Adrenal gland (tissue), 12 donors: ENCODE data around the gene PCSK4. TPM values are rescaled to one million over a fixed set of nuclear protein-coding genes. Genes with fewer than 3 reads are reported as not detected.

Experiments
- DNase-seq, 7 donors: peaks; one replicate each; pipeline ENCODE4 v3.0.0-alpha.2; 2019 to 2020
- H3K27ac ChIP-seq, 5 donors: fragments of 200-600 bp; sonication (generic) in 4 of 5; 1 replicate in 3 of 5; 2 replicates in 2 of 5; pipeline versions ENCODE4 v1.5.1 to v1.8.0; 2016 to 2020; ENCODE audit warnings: mild to moderate bottlenecking in 1 of 5
- H3K27me3 ChIP-seq: fragments of 200-600 bp; 2 replicates; pipeline ENCODE4 v1.8.0; 2021
- H3K36me3 ChIP-seq, 2 donors: fragments of 200-600 bp; replicated peaks in 1 of 2; 1 replicate in 1 of 2; 2 replicates in 1 of 2; pipeline versions ENCODE4 v1.5.1 to v1.8.0; 2018 to 2022
- H3K4me1 ChIP-seq, 2 donors: fragments of 200-600 bp; replicated peaks in 1 of 2; 1 replicate in 1 of 2; 2 replicates in 1 of 2; pipeline versions ENCODE4 v1.5.1 to v1.8.0; 2018 to 2021
- H3K4me3 ChIP-seq, 4 donors: fragments of 200-600 bp; sonication (generic) in 3 of 4; one replicate each; pipeline ENCODE4 v1.5.1; 2016 to 2018
- H3K9me3 ChIP-seq, 3 donors: fragments of 200-600 bp; sonication (generic) in 1 of 3; replicated peaks in 1 of 3; 1 replicate in 2 of 3; 2 replicates in 1 of 3; pipeline versions ENCODE4 v1.5.1 to v1.8.0; 2016 to 2021
- POLR2A ChIP-seq, 2 donors: fragments of 450-650 bp; IDR thresholded peaks; one replicate each; pipeline ENCODE4 v1.6.1; 2017; ENCODE audit warnings: antibody characterized with exemption in 2 of 2, mild to moderate bottlenecking in 2 of 2, moderate library complexity in 1 of 2
- WGBS, 4 donors: extraction: QIAGEN DNeasy Blood & Tissue Kit in 2 of 4; methylation state at CpG; one replicate each; pipeline versions ENCODE4 v1.1.5 to v1.1.7; 2013 to 2017; 5-methylcytosine and 5-hydroxymethylcytosine counted together
- intact Hi-C, 2 donors: fragments of 100-400 bp; cut with DNase I; formaldehyde crosslinking; loops; one replicate each; pipeline versions ENCODE4 v1.14.1 to v1.15.0; 2022 to 2023
- polyA plus RNA-seq, 3 donors: library from polyadenylated mRNA; stranded (reverse); fragments of 200-250 nt in 2 of 3; fragments of 350-450 nt in 1 of 3; fragmentation: Illumina TruSeq in 1 of 3; extraction: RNeasy Lipid Tissue Mini Kit (QIAGEN cat#74804) in 1 of 3; gene quantifications; one replicate each; pipeline ENCODE4 v1.2.3, GENCODE V29; 2013 to 2014
- total RNA-seq, 9 donors: library from RNA; depleted of rRNA in 4 of 9; stranded (reverse); fragments of >200 nt in 4 of 9; fragments of 120-200 nt in 1 of 9; fragmentation: NEBNext Ultra II Directional in 1 of 9; extraction: Animal tissue kit (Norgen Biotek cat#: 25700) in 1 of 9; gene quantifications; one replicate each; pipeline versions ENCODE4 v1.1.0 to v1.2.4, GENCODE V29; 2013 to 2023
- TF ChIP-seq, protein P1 (sequence below), 6 experiments: fragments of 450-650 bp in 4 of 6; fragments of 200-600 bp in 2 of 6; sonication (generic) in 1 of 6; IDR thresholded peaks; 1 replicate in 5 of 6; 2 replicates in 1 of 6; pipeline versions ENCODE4 v1.5.1 to v1.8.0; 2016 to 2021; ENCODE audit warnings: antibody characterized with exemption in 6 of 6, mild to moderate bottlenecking in 2 of 6, moderate library complexity in 1 of 6
- donor health status: healthy with polysubstance abuse.
- donor health status: Bipolar disorder and iron deficiency.
- donor health status: DM: yes; HTN: yes; CAD: no.
- donor health status: DM: no; HTN: no; CAD: no.
- donor health status: DM: no; HTN: no; CAD: no.
- donor health status: DM: yes; HTN: yes; CAD: no.

The PCSK4 gene
- total and polyA plus RNA-seq, 12 donors = 1.2 to 29.7 (median 4.8) TPM

DNA sequence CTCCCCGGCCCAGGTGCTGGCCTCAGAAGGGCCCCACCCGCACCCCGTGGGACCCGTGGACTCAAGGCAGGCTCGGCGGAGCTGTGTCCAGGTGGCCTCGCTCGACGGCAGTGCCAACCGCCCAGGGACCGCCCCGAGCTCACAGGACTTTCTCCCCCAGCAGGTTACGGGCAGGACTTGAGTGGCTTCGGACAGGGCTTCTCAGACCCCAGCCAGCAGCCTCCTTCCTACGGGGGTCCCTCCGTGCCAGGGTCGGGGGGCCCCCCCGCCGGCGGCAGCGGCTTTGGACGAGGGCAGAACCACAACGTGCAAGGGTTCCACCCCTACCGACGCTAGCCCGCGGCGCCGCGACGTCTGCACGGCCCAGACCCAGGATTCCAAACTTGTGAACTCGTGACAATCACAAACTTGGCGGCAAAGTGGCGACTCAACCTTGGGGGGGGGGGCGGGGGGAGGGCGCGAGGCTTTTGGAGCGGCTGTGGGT is 55.5 kb downstream of the PCSK4 start:
- TF ChIP-seq, protein P1, sequence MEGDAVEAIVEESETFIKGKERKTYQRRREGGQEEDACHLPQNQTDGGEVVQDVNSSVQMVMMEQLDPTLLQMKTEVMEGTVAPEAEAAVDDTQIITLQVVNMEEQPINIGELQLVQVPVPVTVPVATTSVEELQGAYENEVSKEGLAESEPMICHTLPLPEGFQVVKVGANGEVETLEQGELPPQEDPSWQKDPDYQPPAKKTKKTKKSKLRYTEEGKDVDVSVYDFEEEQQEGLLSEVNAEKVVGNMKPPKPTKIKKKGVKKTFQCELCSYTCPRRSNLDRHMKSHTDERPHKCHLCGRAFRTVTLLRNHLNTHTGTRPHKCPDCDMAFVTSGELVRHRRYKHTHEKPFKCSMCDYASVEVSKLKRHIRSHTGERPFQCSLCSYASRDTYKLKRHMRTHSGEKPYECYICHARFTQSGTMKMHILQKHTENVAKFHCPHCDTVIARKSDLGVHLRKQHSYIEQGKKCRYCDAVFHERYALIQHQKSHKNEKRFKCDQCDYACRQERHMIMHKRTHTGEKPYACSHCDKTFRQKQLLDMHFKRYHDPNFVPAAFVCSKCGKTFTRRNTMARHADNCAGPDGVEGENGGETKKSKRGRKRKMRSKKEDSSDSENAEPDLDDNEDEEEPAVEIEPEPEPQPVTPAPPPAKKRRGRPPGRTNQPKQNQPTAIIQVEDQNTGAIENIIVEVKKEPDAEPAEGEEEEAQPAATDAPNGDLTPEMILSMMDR (IDR thresholded peaks at IDR 0.05) = no peak
- TF ChIP-seq POLR2A (IDR thresholded peaks at IDR 0.05) = no peak
- no peaks in the 10 kb centered on the region for H3K9me3 ChIP-seq
- no peak overlapping the region for H3K4me3 ChIP-seq
- peaks cover 0 to 62% of the 10 kb centered on the region in 2 donors for H3K36me3 ChIP-seq
- peaks cover 7 to 10% of the 10 kb centered on the region in 2 donors for H3K4me1 ChIP-seq
- H3K27ac ChIP-seq = no peak overlapping the region
- no peaks in the 10 kb centered on the region for H3K27me3 ChIP-seq
- DNase-seq = no peak
- intact Hi-C loops = loop anchor here in 1 of 2 donors (10.0 kb wide), 1 partner anchor 160 kb away; the partner anchor contains the start of gene FAM174C
- WGBS, 4 donors = 75 to 86% (median 81%) methylated on average over 14 to 39 of the region's 39 CpGs

DNA sequence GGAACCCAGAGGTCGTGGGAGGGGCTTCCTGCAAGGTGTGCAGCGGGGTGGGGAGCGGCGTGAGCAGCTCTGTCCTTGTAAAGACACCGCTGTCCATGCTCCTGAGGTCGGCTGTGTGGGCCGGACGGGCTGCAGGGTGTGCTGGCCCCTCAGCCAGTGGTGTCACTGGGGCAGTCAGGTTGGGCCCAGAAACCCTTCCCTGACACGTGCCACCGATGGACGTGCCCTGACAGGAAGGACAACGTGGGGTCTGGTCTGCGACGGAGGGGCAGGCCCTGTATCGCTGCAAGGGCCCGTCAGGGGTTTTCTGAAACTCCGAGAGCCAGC is 56.1 kb downstream of the PCSK4 start:
- peaks cover 4 to 10% of the 10 kb centered on the region in 2 donors for H3K4me1 ChIP-seq
- H3K9me3 ChIP-seq = no peaks in the 10 kb centered on the region
- no peaks in the 10 kb centered on the region for H3K27me3 ChIP-seq
- peaks cover 0 to 65% of the 10 kb centered on the region in 2 donors for H3K36me3 ChIP-seq
- H3K4me3 ChIP-seq = no peak overlapping the region
- H3K27ac ChIP-seq = no peak overlapping the region
- TF ChIP-seq, protein P1 (IDR thresholded peaks at IDR 0.05) = no peak
- TF ChIP-seq POLR2A (IDR thresholded peaks at IDR 0.05) = no peak
- intact Hi-C loops = loop anchor here in 1 of 2 donors (10.0 kb wide), 1 partner anchor 159 kb away; the partner anchor contains the start of gene FAM174C
- 90 to 96% (median 93%) methylated on average over 5 to 17 of the region's 17 CpGs for WGBS, 4 donors
- DNase-seq = no peak

DNA sequence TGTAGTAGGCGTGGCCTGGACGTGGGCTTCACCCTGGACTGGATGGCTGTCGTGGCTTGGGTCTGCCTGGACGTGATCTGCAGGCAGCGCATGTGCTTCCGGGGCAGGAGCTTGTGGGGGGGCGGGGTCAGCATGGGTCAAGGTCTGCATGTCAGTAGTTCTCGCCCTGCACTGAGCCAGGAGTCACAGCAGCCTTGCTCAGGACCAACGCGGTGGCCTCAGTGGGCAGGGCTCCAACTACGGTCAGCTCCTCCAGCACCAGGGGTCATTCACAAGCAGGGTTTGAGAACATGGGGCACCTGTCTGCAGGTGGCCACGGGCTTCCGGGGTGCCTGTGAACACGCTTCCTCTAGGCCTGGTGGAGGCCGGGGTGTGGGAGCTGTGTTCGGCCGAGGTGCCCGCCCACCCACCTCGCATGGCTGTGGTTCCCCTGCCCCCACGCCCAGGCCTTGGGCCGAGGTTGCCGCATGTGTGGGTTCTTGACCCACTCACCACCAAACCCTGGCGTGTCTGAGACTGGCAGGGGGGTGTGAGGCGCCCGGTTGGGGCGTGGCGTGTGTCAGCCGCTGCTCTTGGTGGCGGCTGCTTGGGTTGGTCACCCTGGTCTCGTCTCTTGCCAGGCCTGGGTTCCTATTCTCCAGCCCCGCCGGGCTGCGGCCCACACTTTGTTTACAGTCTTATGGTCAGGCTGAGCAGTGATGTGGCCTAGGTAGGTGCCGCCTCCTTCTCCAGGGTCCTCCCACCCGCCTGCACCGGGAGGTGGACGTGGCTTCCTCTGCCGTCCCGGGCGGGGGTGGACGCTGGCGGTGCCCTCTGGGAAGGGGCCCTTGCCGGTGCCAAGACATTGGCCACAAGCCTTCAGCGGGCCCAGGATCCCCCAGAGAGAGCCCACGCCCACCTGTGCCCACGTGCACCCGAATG is 56.8 kb downstream of the PCSK4 start:
- no peak for TF ChIP-seq POLR2A (IDR thresholded peaks at IDR 0.05)
- TF ChIP-seq, protein P1 (IDR thresholded peaks at IDR 0.05) = no peak
- WGBS, 4 donors = 82 to 91% (median 86%) methylated on average over 15 to 47 of the region's 47 CpGs
- intact Hi-C loops = loop anchor here in 1 of 2 donors (10.0 kb wide), 1 partner anchor 159 kb away; the partner anchor contains the start of gene FAM174C
- H3K4me1 ChIP-seq = peaks cover 8 to 14% of the 10 kb centered on the region in 2 donors
- H3K9me3 ChIP-seq = no peaks in the 10 kb centered on the region
- peaks cover 0 to 72% of the 10 kb centered on the region in 2 donors for H3K36me3 ChIP-seq
- H3K27me3 ChIP-seq = no peaks in the 10 kb centered on the region
- no peak overlapping the region for H3K27ac ChIP-seq
- DNase-seq = no peak
- H3K4me3 ChIP-seq = no peak overlapping the region

DNA sequence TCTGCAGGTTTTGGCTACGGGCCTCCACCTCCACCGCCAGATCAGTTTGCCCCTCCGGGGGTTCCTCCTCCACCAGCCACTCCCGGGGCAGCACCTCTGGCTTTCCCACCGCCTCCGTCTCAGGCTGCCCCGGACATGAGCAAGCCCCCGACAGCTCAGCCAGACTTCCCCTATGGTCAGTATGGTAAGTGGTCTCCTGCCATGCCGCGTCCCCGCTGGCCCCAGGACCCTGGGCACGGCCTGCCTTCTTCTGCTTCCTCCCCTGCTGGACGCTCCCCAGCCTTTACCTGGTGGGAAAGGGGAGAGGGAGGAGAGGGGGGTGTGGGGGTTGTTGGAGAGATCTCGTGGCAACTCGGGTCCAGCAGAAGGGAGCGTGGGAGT is 57.7 kb downstream of the PCSK4 start:
- Histone ChIP-seq H3K4me3 (no peak overlapping the region), H3K27me3 (no peaks in the 10 kb centered on the region), H3K4me1 (peaks cover 8 to 14% of the 10 kb centered on the region in 2 donors), H3K36me3 (peaks cover 0 to 77% of the 10 kb centered on the region in 2 donors), H3K27ac (no peak overlapping the region), H3K9me3 (no peaks in the 10 kb centered on the region)
- no peak for TF ChIP-seq POLR2A (IDR thresholded peaks at IDR 0.05)
- TF ChIP-seq, protein P1 (IDR thresholded peaks at IDR 0.05) = no peak
- DNase-seq = no peak
- intact Hi-C loops = loop anchor here in 1 of 2 donors (10.0 kb wide), 1 partner anchor 158 kb away; the partner anchor contains the start of gene FAM174C
- WGBS, 4 donors = 87 to 96% (median 90%) methylated on average over 16 of the region's 16 CpGs
